Cardiac fibroblast (primary cell): ENCODE results near the gene EXOC2.

Experiments used
- DNase-seq, 2 donors: peaks; one replicate each; pipeline versions ENCODE4 v3.0.0 to v3.0.0-alpha.2; 2010; ENCODE audit warnings: low read depth in 2 of 2
- H3K4me3 ChIP-seq, 2 donors: replicated peaks in 1 of 2; 1 replicate in 1 of 2; 2 replicates in 1 of 2; pipeline ENCODE4 v1.5.1; 2011; ENCODE audit warnings: low read depth in 2 of 2, low read length in 2 of 2, mild to moderate bottlenecking in 2 of 2, moderate library complexity in 1 of 2
- TF ChIP-seq, protein P1 (sequence below): IDR thresholded peaks from one replicate; pipeline ENCODE4 v1.5.1; 2011; ENCODE audit warnings: low read depth, mild to moderate bottlenecking, low read length, inconsistent platforms

Gene EXOC2

GRCh38 chr6:506508-506907, 186.4 kb downstream of the EXOC2 start:
- no peak for DNase-seq
- TF ChIP-seq, protein P1, sequence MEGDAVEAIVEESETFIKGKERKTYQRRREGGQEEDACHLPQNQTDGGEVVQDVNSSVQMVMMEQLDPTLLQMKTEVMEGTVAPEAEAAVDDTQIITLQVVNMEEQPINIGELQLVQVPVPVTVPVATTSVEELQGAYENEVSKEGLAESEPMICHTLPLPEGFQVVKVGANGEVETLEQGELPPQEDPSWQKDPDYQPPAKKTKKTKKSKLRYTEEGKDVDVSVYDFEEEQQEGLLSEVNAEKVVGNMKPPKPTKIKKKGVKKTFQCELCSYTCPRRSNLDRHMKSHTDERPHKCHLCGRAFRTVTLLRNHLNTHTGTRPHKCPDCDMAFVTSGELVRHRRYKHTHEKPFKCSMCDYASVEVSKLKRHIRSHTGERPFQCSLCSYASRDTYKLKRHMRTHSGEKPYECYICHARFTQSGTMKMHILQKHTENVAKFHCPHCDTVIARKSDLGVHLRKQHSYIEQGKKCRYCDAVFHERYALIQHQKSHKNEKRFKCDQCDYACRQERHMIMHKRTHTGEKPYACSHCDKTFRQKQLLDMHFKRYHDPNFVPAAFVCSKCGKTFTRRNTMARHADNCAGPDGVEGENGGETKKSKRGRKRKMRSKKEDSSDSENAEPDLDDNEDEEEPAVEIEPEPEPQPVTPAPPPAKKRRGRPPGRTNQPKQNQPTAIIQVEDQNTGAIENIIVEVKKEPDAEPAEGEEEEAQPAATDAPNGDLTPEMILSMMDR, result no peak
- H3K4me3 ChIP-seq, result no peak overlapping the region

- DNase-seq, result no peak
- TF ChIP-seq, protein P1, result no peak
- no peak overlapping the region for H3K4me3 ChIP-seq
These were observed 187.6 kb downstream of the EXOC2 start for GRCh38 chr6:505374-505773.

DNA sequence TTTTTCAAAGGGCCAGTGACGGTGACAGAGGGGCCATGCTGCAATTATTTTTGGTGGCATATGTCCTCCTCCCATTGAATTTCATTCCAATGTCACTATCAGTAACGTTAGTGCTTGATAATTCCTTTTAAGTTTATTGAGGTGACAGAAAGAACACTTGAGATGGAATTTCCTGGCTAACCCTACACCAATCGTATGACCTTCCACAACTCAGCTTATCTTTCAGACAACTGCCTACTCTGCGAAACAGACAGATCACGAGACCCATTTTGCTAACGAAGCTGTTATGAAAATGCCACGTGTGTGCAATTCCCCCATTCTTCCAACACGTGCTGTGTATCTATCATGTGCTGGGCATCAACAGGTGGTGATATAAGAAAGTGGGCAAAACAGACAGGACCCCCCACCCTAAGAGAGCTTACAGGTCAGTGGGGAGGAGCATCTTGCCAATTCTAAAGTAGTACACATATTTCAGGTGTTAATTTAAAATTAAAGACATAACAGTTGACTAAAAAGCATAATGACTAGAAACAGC, 188.4 kb downstream of the EXOC2 start:
- no peak overlapping the region for H3K4me3 ChIP-seq
- DNase-seq, result no peak

DNA sequence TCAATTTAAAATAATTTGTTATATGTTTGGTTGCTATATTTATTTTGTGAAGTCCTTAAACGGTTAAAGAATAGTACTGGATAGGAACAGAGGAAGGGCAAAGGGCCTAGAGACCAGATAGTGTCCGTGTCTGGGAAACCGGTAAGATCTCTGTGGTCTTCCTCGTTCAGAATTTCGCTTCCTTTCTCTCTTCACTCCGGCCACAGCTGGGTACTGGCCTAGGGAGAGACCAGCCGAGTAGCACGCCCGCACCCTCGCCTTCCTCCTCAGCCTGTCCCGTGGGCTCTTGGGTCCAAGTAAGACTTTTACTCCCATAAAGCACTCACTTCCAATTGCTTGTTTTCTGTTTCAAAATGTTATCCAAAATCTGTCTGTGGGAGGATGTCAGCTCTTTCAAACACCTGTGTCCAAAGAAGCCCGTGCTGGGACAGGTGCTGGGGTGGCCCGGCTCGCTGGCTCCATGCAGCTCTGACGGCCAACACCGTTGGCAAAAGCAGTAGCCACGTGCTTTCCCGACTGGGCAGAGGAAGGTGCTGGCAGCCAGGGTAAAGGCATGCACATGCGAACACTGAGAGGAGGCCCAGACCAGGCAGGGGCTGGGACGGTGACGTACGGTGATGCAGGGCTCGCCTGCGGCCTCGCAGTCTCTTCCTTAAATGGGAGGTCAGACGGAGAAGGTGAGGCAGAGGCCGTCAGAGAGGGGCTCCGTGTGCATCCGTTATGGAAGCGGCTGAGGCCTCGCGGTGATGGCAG, 189.2 kb downstream of the EXOC2 start:
- TF ChIP-seq, protein P1, result no peak
- H3K4me3 ChIP-seq, result no peak overlapping the region
- no peak for DNase-seq

More for the DNA sequence above, 188.4 kb downstream of the EXOC2 start:
- TF ChIP-seq, protein P1, result no peak

DNA sequence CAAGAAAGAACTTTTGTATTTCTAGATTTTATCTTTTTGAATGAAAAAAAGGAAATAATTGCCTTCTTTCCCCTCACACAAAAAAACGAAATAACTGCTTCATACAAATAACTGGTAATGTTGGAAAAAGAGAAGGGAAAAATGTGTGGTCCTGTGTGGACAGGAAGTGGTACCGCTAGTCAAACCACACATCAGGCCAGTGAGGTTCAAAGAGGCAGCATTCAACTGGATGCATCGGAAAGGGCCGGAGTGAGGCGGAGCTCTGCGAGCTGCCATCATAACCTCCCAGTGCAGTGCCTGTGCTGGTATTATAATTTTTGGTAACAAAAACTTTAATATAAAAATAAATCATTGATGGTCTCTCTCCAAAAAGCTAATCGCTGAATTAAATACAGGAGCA, 190.2 kb downstream of the EXOC2 start:
- TF ChIP-seq, protein P1, result no peak
- DNase-seq, result no peak
- no peak overlapping the region for H3K4me3 ChIP-seq

DNA sequence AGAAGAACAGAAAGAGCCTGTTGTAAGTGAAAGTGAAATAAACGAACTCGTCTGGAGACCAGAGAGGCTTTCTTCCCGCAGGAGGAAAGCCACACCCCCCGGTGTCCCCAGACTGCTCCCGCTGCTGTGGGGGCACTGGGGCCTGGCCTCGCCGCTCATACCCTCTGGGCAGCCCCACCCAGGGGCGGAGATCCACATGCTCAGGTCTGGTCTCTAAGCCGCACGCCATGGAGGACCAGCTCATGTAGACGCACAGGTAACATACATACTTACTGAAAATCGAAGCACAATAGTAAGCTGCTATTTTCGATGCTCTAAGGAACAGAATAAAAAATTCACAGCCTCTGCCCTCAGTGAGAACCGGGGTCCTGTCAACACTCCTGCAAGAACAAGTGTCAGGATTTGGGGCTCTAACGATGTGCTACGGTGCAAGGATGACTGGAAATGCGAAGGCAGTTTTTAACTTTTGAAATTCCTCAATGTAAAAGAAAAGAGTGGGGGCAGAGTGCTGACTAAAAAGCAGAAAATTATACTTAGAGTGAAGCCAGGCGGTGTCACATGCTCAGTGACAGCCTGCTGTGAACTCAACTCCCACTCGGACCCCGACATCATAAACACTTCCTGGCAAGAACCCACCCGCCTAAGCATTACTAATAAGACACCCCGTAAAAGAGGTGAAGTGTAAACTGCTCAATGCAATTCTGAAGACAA, 190.9 kb downstream of the EXOC2 start:
- no peak overlapping the region for H3K4me3 ChIP-seq
- TF ChIP-seq, protein P1, result no peak
- DNase-seq, result no peak
